ENCODE results near the gene BANP.

GRCh38 chr16:87995644-87996043 is 44.4 kb downstream of the BANP start:
- no peak for TF ChIP-seq POLR2A (IDR thresholded peaks at IDR 0.05)
- TF ChIP-seq CTCF (IDR thresholded peaks at IDR 0.05): no peak

All from breast epithelium (tissue), 3 donors.